GM21529 (cell line): Measurements from ENCODE around the gene GLB1L3.
"Not testable (repeated sequence)": the region's sequence is repeated elsewhere in the genome, so short reads cannot be mapped to it uniquely, and the experiment has no call there.

Experiments
- ATAC-seq: cut with Tn5 transposase; IDR thresholded peaks from one replicate; pipeline ENCODE4 v1.9.1; 2021; ENCODE audit not compliant: unreplicated experiment

The GLB1L3 gene

GRCh38 chr11:134340354-134340964 lies 64.3 kb downstream of the GLB1L3 start:
- no peak for ATAC-seq

GRCh38 chr11:134341805-134342571 lies 65.8 kb downstream of the GLB1L3 start:
- no peak for ATAC-seq

- ATAC-seq: no peak
These were observed 66.6 kb downstream of the GLB1L3 start for GRCh38 chr11:134342572-134343340.

GRCh38 chr11:134343646-134344045 lies 67.5 kb downstream of the GLB1L3 start:
- ATAC-seq: no peak

GRCh38 chr11:134344497-134345236 lies 68.5 kb downstream of the GLB1L3 start:
- not testable (repeated sequence) for ATAC-seq

- no peak for ATAC-seq
These were observed 69.0 kb downstream of the GLB1L3 start for GRCh38 chr11:134345237-134345550.

- no peak for ATAC-seq
These were observed 70.2 kb downstream of the GLB1L3 start for GRCh38 chr11:134346101-134346975.

GRCh38 chr11:134346976-134347350 lies 70.8 kb downstream of the GLB1L3 start:
- no peak for ATAC-seq

GRCh38 chr11:134347441-134347840 lies 71.3 kb downstream of the GLB1L3 start:
- no peak for ATAC-seq

GRCh38 chr11:134349109-134349801 lies 73.1 kb downstream of the GLB1L3 start:
- ATAC-seq: peak; percentile 47

- ATAC-seq: peak; percentile 1
These were observed 73.7 kb downstream of the GLB1L3 start for GRCh38 chr11:134349802-134350355.

GRCh38 chr11:134350381-134350780 lies 74.2 kb downstream of the GLB1L3 start:
- peak; percentile 78 for ATAC-seq

- no peak for ATAC-seq
These were observed 75.9 kb downstream of the GLB1L3 start for GRCh38 chr11:134352111-134352510.

- ATAC-seq: no peak
These were observed 79.0 kb downstream of the GLB1L3 start for GRCh38 chr11:134355136-134355535.

- no peak for ATAC-seq
These were observed 79.5 kb downstream of the GLB1L3 start for GRCh38 chr11:134355656-134356055.

GRCh38 chr11:134356656-134357544 lies 80.7 kb downstream of the GLB1L3 start:
- no peak for ATAC-seq

GRCh38 chr11:134357545-134357839 lies 81.3 kb downstream of the GLB1L3 start:
- no peak for ATAC-seq

GRCh38 chr11:134358165-134358855 lies 82.1 kb downstream of the GLB1L3 start:
- ATAC-seq: no peak
